OCI-LY3 (cell line): ENCODE data around the gene CDC42BPA.

Source experiments
- EZH2phosphoT487 ChIP-seq: fragments of 200-600 bp; shearing (Covaris generic); IDR thresholded peaks from 2 replicates; pipeline ENCODE4 v1.6.1; 2018; ENCODE audit warnings: antibody characterized with exemption, mixed run types, low read depth
- TF ChIP-seq, protein P1 (sequence below): fragments of 200-600, 300-600 bp; sonication (generic); IDR thresholded peaks from 2 replicates; pipeline ENCODE4 v1.5.1; 2014; ENCODE audit warnings: antibody characterized with exemption, low read length, low read depth

DNA sequence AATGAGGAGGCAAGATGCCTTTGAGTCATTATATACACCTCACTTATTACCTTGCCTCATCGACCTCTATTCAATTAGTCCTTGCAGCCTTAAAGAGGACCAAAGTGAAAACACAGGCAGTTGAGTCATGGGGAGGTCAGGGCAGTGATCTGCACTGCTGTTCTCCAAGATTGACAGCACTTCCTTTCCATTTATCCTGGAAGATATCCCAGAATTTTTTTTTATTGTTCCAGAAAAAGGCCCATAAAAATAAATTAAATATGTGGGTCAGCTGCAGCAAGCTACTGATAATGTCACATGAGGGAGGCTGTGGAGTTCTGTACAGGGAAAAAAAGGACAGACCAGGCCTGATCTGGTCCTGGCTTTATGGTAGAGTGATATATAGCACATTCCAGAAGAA, 33.2 kb upstream of the CDC42BPA start:
- TF ChIP-seq, protein P1, sequence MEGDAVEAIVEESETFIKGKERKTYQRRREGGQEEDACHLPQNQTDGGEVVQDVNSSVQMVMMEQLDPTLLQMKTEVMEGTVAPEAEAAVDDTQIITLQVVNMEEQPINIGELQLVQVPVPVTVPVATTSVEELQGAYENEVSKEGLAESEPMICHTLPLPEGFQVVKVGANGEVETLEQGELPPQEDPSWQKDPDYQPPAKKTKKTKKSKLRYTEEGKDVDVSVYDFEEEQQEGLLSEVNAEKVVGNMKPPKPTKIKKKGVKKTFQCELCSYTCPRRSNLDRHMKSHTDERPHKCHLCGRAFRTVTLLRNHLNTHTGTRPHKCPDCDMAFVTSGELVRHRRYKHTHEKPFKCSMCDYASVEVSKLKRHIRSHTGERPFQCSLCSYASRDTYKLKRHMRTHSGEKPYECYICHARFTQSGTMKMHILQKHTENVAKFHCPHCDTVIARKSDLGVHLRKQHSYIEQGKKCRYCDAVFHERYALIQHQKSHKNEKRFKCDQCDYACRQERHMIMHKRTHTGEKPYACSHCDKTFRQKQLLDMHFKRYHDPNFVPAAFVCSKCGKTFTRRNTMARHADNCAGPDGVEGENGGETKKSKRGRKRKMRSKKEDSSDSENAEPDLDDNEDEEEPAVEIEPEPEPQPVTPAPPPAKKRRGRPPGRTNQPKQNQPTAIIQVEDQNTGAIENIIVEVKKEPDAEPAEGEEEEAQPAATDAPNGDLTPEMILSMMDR, result no peak
- TF ChIP-seq EZH2phosphoT487, result no peak
